Stimulated activated naive CD8-positive, alpha-beta T cell treated with anti-CD3 and anti-CD28 coated beads, Interleukin-15, Interleukin-2, amounts not matched to agents 100 U/mL and 50 U/mL, for 24 hours (primary cell): Measurements from ENCODE around the gene SUSD6.
"Not testable (repeated sequence)": the region's sequence is repeated elsewhere in the genome, so short reads cannot be mapped to it uniquely, and the experiment has no call there.

ENCODE experiments used
- ATAC-seq: fragments of 150-1000 bp; cut with Tn5 transposase; one replicate; pipeline ENCODE4 v1.10.0; 2021
- DNase-seq: peaks from one replicate; pipeline ENCODE4 v3.0.0; 2021

Gene SUSD6

DNA sequence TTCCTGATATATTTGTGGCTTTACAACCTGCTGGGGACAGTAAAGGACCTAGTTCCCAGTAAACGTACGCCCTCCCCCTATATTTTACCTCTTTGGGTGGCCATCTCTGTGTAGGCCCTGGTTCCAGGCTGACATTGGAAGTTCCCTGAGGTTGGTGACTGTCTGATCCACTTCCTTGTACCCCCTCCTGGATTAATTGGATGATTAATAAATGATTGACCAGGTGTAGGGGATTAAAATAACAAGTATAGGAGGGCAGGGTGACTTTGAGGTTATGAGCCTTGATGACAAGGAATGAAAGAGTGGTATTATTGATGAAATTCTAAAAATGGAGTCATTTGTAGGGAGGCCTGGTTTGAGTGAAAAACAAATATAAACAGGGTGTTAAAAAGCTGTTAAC, 9.6 kb downstream of the SUSD6 start:
- no peak for ATAC-seq

DNA sequence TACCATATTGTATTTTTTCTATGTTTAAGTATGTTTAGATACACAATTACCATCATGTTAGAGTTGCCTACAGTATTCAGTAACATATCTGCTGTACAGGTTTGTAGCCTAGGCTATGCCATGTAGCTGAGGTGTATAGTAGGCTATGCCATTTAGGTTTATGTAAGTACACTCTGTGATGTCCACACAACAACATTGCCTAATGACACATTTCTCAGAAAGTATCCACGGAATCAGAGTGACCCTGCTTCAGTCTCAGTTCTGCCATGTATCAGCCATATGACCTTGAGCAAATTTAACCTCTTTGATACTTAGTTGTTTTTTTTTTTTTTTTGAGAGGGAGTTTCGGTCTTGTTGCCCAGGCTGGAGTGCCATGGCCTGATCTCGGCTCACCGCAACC, 12.7 kb downstream of the SUSD6 start:
- ATAC-seq = no peak

More for the DNA sequence above, 9.6 kb downstream of the SUSD6 start:
- no peak for DNase-seq

DNA sequence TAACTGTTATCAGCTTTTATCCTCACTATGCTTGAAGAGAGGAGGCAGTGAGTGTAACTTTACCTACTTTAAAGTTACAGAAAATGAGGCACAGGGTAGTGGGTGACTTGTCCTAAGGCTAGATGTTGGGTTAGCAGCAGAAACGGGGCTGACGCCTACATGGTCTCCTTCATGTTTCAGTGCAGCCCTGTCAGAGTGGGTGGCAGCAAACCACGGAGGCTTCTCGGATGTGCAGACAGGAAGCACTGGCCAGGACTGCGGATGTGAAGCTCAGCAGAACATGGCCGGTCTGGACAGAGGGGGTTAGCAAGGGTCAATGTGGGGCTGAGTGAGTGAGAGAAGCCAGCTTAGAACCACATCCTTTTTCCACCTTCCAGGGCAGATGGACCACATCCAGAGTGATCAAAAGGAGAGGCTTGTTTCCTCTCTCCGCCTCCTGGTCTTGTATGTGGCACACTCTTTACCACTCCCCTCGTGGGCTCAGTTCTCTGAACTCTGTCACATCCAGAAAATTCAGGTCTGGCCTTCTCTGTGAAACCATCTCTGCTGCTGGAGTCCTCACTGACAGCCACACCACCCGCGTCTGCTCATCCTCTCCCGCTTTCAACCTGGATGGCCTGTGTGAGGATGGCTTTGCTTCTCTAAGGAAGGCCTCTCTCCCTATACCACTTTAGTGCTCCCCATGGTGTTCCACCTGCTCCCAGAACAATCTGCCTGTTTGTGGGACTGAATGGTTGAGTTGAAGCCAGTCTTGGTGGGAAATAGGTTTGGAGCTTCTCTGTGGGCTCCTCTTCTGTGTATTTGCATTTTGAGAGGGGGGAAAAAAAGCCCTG, 14.1 kb downstream of the SUSD6 start:
- peak; percentile 92 for ATAC-seq
- peak; percentile 81 for DNase-seq

More for the DNA sequence above, 12.7 kb downstream of the SUSD6 start:
- no peak for DNase-seq

DNA sequence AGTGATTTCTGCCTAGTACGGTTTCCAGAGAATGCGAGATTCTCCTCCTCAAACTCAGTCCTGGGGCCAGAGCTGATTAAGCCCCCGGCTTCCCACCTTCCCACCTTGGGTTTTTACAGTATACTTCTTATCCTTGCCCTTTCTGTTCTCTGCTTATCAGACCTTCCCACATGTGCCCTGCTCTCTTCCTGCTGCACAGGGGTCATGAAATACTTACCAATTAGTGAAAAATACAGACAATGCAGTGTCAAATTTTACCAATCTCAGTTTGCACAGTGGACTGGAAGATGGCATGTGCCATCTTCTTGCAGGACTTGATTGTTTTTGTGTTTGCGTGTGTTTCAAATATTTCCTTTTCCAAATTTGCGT, 14.7 kb downstream of the SUSD6 start:
- no peak for ATAC-seq
- DNase-seq = no peak

DNA sequence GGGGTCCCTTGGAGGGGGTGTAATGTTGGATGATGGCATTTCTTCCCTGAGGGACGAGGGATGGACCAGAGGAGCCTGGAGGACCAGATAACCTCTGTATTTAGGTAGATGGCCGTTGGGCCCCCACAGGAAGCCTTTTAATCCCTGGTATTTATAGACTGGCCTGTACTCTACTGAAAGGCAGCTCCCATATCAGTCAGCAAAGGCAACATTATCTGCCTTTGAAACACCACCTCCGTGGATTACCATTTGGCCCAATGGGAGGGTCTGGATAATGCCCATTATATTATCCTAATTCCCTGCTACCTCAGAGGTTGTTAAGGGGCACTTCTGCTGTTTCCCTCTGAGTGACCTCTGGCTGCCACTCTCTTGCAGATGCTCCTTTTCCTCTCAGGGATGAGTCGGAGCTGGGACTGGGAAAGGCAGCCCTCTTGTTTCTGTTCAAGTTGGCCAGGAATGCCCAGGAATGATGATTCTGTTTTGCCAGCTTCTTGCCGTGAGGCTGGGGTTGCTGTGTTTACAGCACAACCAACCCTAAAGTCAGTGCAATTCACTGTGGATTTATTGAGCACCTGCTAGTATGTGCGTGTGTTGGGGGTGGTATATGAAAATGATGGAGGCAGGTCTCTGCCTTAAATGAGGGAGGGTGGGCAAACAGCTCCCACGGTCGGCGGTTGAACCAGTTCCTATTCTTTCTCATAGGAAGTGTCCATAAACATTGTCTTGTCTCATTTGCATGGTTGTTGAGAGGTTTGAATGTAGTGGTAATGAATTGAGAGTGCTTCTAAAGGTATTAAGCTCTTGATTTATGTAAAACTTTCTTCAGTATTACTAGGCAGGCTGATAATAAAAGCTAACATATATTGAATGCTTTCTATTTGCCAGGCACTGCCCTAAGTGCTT, 18.1 kb downstream of the SUSD6 start:
- no peak for ATAC-seq
- DNase-seq = no peak

DNA sequence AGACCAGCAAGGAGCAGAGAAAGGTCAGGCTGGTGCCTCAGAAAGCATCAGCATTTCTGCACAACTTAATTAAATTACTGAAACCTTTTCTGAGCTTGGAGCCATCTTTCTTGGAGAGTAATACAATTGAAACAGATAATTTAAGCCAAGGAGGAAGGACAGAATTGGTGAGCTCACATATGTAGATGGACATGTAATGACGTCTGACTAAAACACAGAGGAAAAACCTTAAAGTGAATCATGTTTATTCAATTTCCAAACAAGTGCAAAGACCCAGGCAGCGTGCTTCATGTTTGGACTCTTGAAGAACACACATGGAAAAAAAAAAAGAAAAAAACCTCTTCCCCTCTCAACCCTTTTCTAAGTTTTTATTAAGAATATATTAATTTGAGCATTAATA, 19.0 kb downstream of the SUSD6 start:
- ATAC-seq = no peak
- no peak for DNase-seq

DNA sequence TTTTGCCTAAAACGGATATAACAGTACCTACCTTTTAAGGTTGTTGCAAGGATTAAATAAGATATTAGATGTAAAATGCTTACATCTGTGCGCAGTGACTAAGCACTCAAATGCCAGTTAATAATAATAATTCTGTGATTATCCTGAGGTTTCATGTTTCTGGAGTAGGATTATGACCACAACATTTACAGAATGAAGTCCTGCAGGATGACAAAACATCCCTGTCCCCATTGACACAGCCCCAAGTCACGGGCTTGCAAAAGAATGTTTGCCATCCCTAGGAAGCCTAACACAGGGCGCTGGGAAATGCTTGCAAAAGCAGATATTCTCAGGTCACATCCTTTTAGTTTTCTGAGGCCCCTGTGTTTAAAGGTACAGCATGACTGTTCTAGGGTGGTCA, 20.1 kb downstream of the SUSD6 start:
- ATAC-seq = no peak
- DNase-seq = no peak

DNA sequence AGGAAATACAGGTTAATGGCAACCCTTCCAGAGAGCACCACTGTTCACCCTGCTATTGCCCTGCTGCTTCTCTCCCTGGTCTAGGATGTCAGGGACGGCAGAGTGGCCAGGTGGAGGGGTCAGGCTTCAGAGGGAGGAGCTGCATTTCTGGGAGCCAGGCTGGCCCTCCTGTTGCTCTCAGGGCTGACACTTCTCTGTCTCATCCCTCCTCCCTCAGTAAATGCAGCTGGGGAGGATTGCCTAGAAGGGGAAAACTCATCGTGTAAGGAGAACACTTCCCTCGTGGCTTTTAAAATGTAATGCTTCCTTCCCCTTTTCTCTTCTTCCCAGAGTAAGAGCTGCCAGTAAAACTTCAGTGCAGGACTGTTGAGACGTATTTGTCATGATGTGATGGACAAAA, 20.8 kb downstream of the SUSD6 start:
- DNase-seq (no peak), ATAC-seq (no peak)

DNA sequence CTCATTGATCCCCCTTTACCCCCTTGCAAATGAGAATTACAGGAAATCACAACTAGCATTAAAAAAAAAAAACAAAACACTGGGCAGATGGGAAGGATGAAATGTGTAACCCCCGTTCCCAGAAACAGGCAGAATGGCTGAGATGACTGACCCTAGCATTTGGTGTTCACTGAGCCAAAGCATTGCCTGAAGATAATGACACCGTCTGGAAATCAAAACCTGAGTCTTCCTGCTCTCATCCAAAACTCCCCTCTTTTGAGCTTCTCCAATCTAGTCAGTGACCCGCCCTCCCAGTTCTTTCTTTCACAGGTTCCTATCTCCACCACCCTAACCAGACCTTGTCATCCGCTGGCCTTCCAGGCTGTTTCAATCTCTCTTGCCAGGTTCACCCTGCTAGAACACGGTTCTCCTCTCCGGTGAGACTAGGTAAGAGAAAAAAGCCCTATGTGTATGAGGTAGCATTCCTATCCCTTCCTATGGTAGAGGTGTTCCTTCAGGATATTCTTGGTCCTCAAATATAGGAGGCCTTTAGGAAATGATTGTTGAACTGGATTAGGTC, 21.3 kb downstream of the SUSD6 start:
- ATAC-seq (no peak), DNase-seq (no peak)

DNA sequence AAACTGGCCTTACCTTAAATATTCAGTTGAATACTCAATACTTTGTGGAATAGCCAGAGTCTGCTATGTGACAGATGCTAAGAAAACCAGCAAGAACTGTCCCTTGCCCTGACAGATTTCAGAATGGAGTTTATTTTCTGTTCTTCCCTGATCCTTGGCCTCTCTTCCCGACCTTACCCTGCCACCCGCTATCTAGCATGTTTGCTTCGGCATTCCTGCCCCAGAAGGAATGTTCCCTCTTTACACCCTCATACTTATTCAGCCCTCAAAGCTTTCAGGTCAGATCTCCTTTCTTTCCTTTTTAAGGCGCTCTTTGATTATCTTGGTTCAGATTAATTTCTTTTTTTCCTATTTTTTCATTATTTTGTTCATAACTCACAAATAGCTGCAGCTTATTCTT, 21.8 kb downstream of the SUSD6 start:
- DNase-seq (no peak), ATAC-seq (no peak)

DNA sequence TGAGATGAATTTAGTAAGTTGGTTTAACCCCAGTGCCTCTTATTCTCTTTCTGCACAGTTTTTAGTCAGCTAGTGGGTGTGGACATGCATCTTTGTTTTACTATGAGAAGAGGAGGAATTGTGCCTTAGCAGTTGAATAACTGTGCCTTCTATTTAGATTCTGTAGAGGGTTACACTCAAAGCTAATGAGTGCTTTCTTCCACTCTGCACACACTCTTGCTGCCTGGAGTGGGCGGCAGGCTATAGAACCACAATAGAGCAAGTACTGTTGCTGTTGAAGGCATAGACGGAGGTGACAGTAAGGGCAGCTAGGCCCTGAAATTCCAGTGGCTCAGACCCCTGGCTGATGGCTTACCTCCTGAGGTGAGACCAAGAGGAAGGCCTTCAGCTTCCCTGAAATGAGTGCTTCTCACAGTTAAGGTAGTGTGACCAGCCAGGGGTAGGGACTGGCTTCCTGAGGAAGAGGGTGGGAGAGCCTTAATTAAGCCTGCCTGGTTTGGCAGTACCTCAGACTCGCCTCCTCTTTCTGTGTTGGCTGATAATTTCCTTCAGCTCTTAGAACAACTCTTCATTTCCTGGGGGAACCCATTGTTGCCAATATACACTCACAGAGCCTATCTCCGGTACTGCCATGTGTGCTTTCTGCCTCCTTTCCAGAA, 24.7 kb downstream of the SUSD6 start:
- ATAC-seq (peak; percentile 90), DNase-seq (peak; percentile 43)

DNA sequence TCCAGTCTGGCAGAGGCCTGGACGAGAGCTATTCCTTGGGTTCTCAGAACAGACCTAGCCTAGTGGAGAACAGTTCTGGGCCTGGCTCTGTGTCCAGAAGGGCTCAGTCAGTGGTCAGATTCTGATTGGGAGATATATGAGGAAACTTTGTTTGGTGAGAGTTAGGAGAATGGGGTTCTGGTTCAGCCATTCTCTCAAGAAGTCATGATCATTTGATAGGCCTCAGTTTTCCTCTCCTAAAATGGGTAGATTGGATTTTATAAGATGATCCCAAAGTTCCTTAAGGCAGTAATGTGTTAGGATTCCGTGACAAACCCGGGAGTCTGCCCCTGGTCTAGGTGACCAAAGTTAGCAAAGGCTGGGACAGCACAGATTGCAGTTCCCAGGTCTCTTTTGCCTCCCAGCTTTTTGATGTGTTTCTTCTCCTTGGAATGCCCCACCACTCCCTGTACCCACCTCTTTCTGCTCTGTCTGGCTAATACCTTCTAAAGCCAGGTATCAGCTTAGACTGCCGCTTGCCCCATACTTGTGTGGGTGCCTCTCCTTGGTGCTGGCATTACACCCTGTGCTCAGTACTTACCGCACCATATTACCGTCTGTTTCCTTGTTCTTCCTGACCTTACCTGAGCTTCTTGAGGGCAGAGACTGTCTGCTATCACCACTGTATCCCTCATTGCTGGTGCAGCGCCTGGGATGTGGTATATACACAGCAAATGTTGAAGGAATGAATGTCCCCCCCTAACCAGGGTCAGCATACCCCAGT, 25.5 kb downstream of the SUSD6 start:
- no peak for ATAC-seq

DNA sequence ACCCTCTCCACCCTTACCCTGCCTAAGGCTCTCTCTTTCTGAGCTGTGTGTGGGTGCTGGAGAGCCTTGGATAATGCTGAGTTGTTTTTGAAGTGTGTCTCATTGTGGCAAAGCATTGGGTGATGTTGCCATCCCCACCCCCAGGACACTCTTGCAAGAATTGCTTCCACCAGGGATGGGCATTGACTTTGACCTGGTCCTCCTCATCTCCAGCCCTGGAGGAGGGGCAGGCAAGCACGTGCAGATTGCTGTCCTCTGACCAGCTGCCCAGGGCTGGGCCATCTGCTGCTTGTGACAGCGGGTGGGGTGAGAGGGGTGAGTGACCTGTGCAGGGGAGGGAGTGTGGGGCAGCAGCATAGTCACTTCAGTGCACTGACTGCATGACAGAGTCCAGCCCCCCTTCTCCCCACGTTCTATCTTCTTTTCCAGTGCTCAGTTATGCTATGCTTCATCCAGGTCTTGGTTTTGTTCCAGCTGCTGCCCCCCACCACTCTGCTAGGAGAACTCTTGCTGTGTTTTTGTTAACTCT, 26.2 kb downstream of the SUSD6 start:
- ATAC-seq (no peak), DNase-seq (no peak)

More for the DNA sequence above, 25.5 kb downstream of the SUSD6 start:
- no peak for DNase-seq

DNA sequence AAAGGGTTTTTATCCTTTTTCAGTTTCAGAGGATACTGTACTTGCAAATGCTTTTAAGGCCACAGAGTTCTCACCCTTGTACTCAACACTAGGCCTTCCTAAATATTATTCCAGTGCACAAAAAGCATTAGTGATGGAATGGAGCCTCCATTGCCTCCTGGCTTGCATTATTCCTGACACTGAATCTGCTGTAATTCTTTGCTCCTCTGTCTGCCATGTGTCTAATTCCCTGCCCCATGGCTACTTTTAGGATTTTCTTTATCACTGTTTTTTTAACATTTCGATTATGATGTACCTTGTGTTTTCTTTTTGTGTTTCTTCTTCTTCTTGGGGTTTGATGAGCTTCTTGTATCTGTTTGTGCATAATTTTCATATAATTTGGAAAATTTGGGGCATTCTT, 29.5 kb downstream of the SUSD6 start:
- no peak for ATAC-seq
- no peak for DNase-seq

DNA sequence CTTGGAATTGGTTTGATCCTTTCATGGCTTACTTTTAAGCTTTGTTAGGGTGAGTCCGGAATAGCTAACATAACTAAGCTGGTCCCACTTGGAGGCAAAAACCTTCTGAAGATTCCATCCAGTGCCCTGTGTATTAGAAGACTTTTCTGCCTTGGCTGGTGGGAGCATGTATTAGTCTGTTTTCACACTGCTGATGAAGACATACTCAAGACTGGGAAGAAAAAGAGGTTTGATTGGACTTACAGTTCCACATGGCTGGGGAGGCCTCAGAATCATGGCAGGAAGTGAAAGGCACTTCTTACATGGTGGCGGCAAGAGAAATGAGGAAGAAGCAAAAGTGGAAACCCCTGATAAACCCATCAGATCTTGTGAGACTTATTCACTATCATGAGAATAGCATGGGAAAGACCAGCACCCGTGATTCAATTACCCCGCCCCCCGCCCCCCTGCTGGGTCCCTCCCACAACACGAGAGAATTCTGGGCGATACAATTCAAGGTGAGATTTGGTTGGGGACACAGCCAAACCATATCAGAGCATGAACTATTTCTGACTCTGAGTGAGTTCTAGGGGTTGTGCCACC, 30.9 kb downstream of the SUSD6 start:
- ATAC-seq, DNase-seq: not testable (repeated sequence)

DNA sequence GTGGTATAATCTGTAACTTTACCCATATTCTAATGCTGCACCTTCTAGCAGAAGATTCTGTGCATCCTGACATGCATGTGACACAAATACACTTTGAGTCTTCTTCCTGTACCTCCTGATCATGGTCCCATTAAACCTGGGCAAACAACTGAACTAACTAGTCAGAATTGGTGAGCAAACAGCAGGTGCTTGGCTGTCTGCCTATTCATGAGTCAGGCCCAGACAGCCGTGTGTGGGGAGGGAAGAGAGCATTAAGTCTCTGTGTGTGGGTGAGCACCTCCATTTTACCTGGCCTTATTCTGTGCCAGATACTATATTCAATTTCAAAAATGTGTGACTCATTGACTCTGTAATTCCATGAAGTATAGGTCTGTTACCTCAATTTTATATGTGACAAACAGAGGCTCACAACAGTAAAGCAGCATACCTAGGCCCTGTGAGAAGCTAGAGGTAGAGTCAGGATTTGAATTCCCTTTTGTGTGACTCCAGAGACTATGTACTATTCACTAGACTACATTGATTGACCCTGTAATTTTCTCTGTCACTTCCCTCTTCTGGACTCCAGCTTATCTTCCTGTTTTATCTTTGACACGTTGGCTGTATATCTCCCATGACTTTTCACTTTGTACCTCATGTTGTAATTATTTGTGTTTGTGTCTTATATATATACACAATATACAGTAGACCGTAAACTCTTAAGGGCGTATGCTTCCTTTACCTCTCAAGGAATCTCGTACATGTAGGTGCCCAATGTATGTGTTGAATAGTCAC, 32.2 kb downstream of the SUSD6 start:
- DNase-seq (peak; percentile 59), ATAC-seq (peak; percentile 95)

DNA sequence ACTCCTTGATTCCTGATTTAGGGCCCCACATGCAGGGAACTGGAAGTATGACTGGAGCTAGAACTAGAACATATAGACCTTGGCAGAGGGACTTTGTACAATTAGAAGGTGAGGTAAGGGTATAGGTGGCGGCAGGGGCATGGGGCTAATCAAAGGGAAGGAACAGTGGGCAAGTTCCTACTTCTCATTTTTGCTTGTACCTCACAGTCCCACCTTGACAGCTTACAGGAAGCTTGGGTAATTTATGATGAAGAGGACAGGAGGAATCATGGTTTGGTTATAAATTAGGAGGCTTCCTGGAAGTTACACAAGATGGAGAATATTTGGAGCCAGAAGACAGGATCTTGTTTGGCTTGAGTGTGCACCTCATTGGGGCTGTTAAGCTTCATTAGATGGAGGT, 33.4 kb downstream of the SUSD6 start:
- DNase-seq = no peak
- ATAC-seq = no peak

DNA sequence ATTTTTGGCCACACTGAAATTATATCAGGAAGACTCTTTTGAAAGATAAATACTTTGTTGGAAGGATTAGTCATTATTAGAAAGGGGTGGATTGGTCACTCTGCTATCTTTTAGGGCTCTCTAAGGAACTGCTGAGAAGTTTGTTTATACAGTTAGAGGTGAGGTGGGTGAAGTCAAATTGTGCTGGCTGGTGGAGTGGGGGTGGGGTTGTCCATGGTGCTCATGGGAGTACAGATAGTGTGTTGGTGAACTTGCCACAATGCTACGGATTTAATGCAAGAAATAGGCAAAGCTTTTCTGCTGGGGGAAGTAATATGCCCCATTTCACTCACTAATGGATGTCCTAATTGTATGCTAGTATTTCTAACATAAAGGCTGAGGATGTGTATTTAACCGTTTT, 35.8 kb downstream of the SUSD6 start:
- no peak for DNase-seq
- ATAC-seq = no peak

DNA sequence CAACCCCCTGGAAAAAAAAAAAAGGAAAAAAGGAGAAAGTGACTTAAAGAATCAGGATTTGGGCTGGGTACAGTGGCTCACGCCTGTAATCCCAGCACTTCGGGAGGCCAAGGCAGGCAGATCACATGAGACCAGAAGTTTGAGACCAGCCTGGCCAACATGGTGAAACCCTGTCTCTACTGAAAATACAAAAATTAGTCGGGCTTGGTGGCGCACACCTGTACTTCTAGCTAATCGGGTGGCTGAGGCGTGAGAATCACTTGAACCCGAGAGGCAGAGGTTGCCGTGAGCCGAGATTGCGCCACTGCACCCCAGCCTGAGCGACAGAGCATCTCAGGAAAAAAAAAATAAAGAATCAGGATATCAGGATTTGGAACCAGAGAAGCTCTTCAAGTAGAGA, 36.2 kb downstream of the SUSD6 start:
- not testable (repeated sequence) for ATAC-seq, DNase-seq
